DOHH2 (cell line): ENCODE results near the gene SMAP1.

Source experiments
- H3F3A ChIP-seq: fragments of 200-600 bp; sonication (generic), shearing (Covaris generic); 2 replicates; pipeline ENCODE4 v1.6.0; 2016; ENCODE audit warnings: antibody characterized with exemption, mild to moderate bottlenecking; ENCODE audit not compliant: control insufficient read depth, insufficient read depth
- H3K27ac ChIP-seq: fragments of 200-600 bp; sonication (generic); 2 replicates; pipeline ENCODE4 v1.5.1; 2014; ENCODE audit warnings: low read depth, mild to moderate bottlenecking, low read length, moderate library complexity
- H3K27me3 ChIP-seq: fragments of 200-600 bp; sonication (generic); 2 replicates; pipeline ENCODE4 v1.6.1; 2014; ENCODE audit warnings: mild to moderate bottlenecking, low read length, mixed read lengths; ENCODE audit not compliant: control insufficient read depth
- H3K36me3 ChIP-seq: fragments of 200-600 bp; sonication (generic); 2 replicates; pipeline ENCODE4 v1.6.1; 2014; ENCODE audit warnings: mild to moderate bottlenecking, low read length, moderate library complexity, mixed read lengths; ENCODE audit not compliant: control insufficient read depth
- H3K4me1 ChIP-seq: fragments of 200-600 bp; sonication (generic); 2 replicates; pipeline ENCODE4 v1.6.1; 2014; ENCODE audit warnings: mild to moderate bottlenecking, low read length, mixed read lengths; ENCODE audit not compliant: control insufficient read depth
- H3K4me2 ChIP-seq: fragments of 200-600 bp; sonication (generic); 2 replicates; pipeline ENCODE4 v1.6.0; 2014; ENCODE audit warnings: mild to moderate bottlenecking, low read length, moderate library complexity
- H3K4me3 ChIP-seq: fragments of 200-600 bp; sonication (generic); 2 replicates; pipeline ENCODE4 v1.5.1; 2014; ENCODE audit warnings: mild to moderate bottlenecking, low read length, mixed read lengths
- H3K79me2 ChIP-seq: fragments of 200-600 bp; sonication (generic); 2 replicates; pipeline ENCODE4 v1.6.1; 2014; ENCODE audit warnings: mild to moderate bottlenecking, low read length, mixed read lengths; ENCODE audit not compliant: control insufficient read depth
- H3K9me2 ChIP-seq: fragments of 200-600 bp; sonication (generic); replicated peaks from 2 replicates; pipeline ENCODE4 v1.6.1; 2014; ENCODE audit warnings: mild to moderate bottlenecking, low read length, mixed read lengths; ENCODE audit not compliant: control insufficient read depth
- H3K9me3 ChIP-seq: fragments of 200-600 bp; sonication (generic); 2 replicates; pipeline ENCODE4 v1.6.1; 2014; ENCODE audit warnings: antibody characterized with exemption, low read length, mixed read lengths; ENCODE audit not compliant: control insufficient read depth, insufficient read depth
- H4K20me1 ChIP-seq: fragments of 200-600 bp; sonication (generic); 2 replicates; pipeline ENCODE4 v1.6.0; 2014; ENCODE audit warnings: low read depth, mild to moderate bottlenecking, antibody characterized with exemption, low read length, moderate library complexity; ENCODE audit not compliant: control insufficient read depth, insufficient read depth
- EZH2phosphoT487 ChIP-seq: fragments of 200-600 bp; sonication (generic); IDR thresholded peaks from 2 replicates; pipeline ENCODE4 v1.6.1; 2017; ENCODE audit warnings: borderline replicate concordance, mild to moderate bottlenecking, antibody characterized with exemption, low read length, moderate library complexity, mixed read lengths
- TF ChIP-seq, protein P1 (sequence below): fragments of 200-600 bp; sonication (generic); IDR thresholded peaks from one replicate; pipeline ENCODE4 v1.5.1; 2014; ENCODE audit warnings: antibody characterized with exemption, mild to moderate bottlenecking, low read depth, low read length; ENCODE audit not compliant: poor library complexity, severe bottlenecking

SMAP1 gene

DNA sequence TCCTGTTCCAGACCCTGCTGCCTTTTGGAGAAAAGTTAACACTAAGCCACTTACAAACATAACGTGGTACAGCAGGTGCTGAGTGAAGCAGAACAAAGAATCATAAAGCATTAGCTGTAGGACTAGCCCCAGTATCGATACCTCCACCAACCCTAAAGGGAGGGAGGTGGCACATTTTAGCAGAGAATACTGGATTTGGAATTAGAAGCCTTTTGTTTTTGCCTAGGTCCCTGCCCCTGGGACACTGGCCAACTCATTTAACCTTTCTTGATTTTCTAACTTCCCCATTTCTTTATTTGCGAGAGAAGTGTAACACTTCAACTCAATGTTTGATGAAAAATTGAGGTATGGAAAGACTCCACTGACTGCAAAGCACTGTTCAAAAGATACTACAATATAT, 195.7 kb downstream of the SMAP1 start:
- H3K27me3 ChIP-seq = no peaks in the 10 kb centered on the region
- H3F3A ChIP-seq = no peaks in the 10 kb centered on the region

DNA sequence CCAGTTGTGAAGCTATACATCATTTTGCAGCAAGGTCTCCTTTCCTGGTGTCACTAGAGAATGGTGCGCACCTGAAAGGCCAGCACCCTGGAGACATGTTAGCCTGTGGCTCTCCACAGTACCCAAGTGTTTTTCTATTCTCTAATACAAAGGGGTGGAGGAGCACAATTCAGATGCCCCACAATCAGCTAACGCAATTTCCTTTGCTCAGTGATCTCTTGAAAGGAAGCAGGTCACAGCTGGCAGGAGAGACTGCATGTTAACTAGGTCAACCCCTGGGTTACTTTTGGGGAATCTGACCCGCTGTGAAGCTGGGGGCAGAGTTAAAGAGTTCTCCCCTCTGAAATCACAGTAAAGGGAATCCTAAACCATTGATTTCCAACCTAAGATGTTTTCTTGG, 196.7 kb downstream of the SMAP1 start:
- no peaks in the 10 kb centered on the region for H4K20me1 ChIP-seq
- H3K9me2 ChIP-seq = no peaks in the 10 kb centered on the region
- peaks cover 6% of the 10 kb centered on the region; the same call in 1 of the 2 replicates for H3K36me3 ChIP-seq
- H3F3A ChIP-seq = no peaks in the 10 kb centered on the region
- TF ChIP-seq EZH2phosphoT487 = no peak
- TF ChIP-seq, protein P1, sequence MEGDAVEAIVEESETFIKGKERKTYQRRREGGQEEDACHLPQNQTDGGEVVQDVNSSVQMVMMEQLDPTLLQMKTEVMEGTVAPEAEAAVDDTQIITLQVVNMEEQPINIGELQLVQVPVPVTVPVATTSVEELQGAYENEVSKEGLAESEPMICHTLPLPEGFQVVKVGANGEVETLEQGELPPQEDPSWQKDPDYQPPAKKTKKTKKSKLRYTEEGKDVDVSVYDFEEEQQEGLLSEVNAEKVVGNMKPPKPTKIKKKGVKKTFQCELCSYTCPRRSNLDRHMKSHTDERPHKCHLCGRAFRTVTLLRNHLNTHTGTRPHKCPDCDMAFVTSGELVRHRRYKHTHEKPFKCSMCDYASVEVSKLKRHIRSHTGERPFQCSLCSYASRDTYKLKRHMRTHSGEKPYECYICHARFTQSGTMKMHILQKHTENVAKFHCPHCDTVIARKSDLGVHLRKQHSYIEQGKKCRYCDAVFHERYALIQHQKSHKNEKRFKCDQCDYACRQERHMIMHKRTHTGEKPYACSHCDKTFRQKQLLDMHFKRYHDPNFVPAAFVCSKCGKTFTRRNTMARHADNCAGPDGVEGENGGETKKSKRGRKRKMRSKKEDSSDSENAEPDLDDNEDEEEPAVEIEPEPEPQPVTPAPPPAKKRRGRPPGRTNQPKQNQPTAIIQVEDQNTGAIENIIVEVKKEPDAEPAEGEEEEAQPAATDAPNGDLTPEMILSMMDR = no peak
- no peaks in the 10 kb centered on the region for H3K27me3 ChIP-seq
- H3K4me1 ChIP-seq = no peaks in the 10 kb centered on the region
- H3K79me2 ChIP-seq = no peaks in the 10 kb centered on the region
- H3K9me3 ChIP-seq = no peaks in the 10 kb centered on the region
- H3K4me2 ChIP-seq = no peak overlapping the region
- H3K27ac ChIP-seq = no peak overlapping the region
- no peak overlapping the region for H3K4me3 ChIP-seq

More for the DNA sequence above, 195.7 kb downstream of the SMAP1 start:
- Histone ChIP-seq H3K27ac (no peak overlapping the region), H4K20me1 (no peaks in the 10 kb centered on the region), H3K36me3 (peaks cover 12% of the 10 kb centered on the region), H3K79me2 (no peaks in the 10 kb centered on the region), H3K9me3 (no peaks in the 10 kb centered on the region), H3K4me3 (no peak overlapping the region), H3K4me2 (no peak overlapping the region), H3K4me1 (no peaks in the 10 kb centered on the region), H3K9me2 (no peaks in the 10 kb centered on the region)
- no peak for TF ChIP-seq EZH2phosphoT487
- TF ChIP-seq, protein P1 = no peak

DNA sequence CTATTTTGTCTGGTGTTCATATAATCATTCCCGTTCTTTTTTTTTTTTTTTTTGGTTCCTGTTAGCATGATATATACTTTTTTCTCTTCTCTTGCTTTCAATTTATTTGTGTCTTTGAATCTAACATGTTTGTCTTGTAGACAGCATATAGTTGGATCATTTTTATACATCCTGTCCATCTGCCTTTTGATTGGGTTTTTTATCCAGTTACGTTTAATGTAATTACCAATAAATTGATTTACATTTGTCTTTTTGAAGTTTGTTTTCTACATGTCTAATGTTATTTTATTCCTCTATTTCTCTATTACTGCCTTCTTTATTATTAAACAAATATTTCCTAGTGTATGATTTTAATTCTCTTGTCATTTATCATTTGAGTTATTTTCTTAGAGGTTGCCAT, 204.8 kb downstream of the SMAP1 start:
- H3K9me2 ChIP-seq = no peaks in the 10 kb centered on the region
- no peaks in the 10 kb centered on the region for H4K20me1 ChIP-seq
- H3K27me3 ChIP-seq = no peaks in the 10 kb centered on the region
- no peaks in the 10 kb centered on the region for H3K36me3 ChIP-seq
- peaks cover 12% of the 10 kb centered on the region for H3K9me3 ChIP-seq
- H3K27ac ChIP-seq = no peak overlapping the region
- H3K79me2 ChIP-seq = no peaks in the 10 kb centered on the region
- TF ChIP-seq EZH2phosphoT487 = no peak
- TF ChIP-seq, protein P1 = no peak
- no peak overlapping the region for H3K4me3 ChIP-seq
- no peaks in the 10 kb centered on the region for H3K4me1 ChIP-seq
- H3F3A ChIP-seq = no peaks in the 10 kb centered on the region
- no peak overlapping the region for H3K4me2 ChIP-seq

DNA sequence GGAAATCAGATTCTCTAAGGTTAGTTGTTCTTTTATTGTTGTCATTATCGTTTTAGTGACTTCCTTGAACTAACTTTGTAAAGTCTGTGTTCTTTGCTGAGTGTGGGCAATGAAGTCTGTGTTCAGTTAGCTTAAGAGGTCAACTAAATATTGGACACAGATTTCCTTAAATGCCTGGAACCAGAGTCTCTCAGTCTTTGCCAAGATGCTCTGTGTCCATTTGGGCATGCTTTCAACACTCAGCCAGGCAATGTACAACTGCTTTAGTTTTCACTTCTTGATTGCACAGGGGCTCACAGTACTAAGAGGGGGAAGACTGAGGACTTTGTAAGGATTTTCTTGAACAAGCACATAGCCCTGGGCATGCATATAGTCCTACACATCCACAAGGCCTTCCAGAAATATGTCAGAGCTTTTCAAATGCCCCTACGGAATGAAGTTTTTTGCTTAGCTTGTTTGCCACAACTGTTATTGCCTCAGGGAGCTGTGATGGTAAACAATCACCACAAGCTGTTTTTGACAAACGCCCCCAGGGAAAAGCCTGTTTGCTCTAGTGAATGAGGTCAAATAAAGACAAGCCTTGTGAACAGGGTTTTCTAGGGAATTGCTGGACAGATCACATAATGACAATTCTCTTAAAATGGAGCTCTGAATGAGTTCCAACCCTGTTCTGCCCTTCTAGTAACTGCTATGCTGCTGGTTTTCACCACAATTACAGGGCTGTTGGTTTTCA, 206.7 kb downstream of the SMAP1 start:
- H3K4me2 ChIP-seq = no peak overlapping the region
- H3K4me1 ChIP-seq = no peaks in the 10 kb centered on the region
- H3K36me3 ChIP-seq = no peaks in the 10 kb centered on the region
- no peaks in the 10 kb centered on the region for H4K20me1 ChIP-seq
- H3K27me3 ChIP-seq = no peaks in the 10 kb centered on the region
- H3K4me3 ChIP-seq = no peak overlapping the region
- no peak overlapping the region for H3K27ac ChIP-seq
- H3K79me2 ChIP-seq = no peaks in the 10 kb centered on the region
- H3K9me2 ChIP-seq = no peaks in the 10 kb centered on the region
- no peaks in the 10 kb centered on the region for H3F3A ChIP-seq
- peaks cover 12% of the 10 kb centered on the region for H3K9me3 ChIP-seq
- no peak for TF ChIP-seq EZH2phosphoT487
- TF ChIP-seq, protein P1 = no peak
